ENCODE measurements around the gene DESI1.

GRCh38 chr22:41571786-41572185 lies 49.1 kb downstream of the DESI1 start:
- TF ChIP-seq POLR2AphosphoS5 (IDR thresholded peaks at IDR 0.05; ENCODE audit: low read depth, low read length) (no peak), SIN3A (IDR thresholded peaks at IDR 0.05; ENCODE audit: borderline replicate concordance, insufficient read depth, low read length) (no peak), TAF1 (IDR thresholded peaks at IDR 0.05; ENCODE audit: borderline replicate concordance, insufficient read depth, low read length) (no peak)

Measured in PFSK-1 (cell line).